ENCODE data around the gene ADGRL3.

The ADGRL3 gene

DNA sequence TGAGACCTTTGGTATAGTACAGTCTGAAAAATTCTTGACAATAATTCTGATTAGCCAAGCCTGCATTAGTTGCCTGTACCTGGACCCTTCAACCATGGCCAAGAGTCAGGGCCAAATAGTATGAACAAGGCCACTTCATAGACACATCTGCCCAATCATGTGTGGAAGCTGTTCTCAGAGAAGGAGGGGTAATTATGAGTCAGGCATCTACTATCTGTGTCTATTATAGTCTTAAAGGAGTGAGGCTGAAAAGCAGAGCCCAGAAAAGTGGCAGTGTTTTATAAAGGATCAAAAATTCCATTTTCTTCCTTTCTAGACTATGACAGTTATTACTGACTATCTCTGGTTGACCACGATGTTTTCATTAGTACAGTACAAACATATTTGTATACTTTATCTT is 5.0 kb upstream of the ADGRL3 start:
- no peak for DNase-seq (ENCODE audit: low read depth)
- TF ChIP-seq CTCF (IDR thresholded peaks at IDR 0.05; ENCODE audit: control insufficient read depth, insufficient read depth, low read depth, low read length, missing control alignments): no peak
- H3K4me3 ChIP-seq (ENCODE audit: control insufficient read depth, low read depth, low read length): no peak overlapping the region

GRCh38 chr4:61198686-61199085 is 1.4 kb upstream of the ADGRL3 start:
- TF ChIP-seq CTCF (IDR thresholded peaks at IDR 0.05; ENCODE audit: control insufficient read depth, insufficient read depth, low read depth, low read length, missing control alignments): no peak
- DNase-seq (ENCODE audit: low read depth): no peak
- no peak overlapping the region for H3K4me3 ChIP-seq (ENCODE audit: control insufficient read depth, low read depth, low read length)

DNA sequence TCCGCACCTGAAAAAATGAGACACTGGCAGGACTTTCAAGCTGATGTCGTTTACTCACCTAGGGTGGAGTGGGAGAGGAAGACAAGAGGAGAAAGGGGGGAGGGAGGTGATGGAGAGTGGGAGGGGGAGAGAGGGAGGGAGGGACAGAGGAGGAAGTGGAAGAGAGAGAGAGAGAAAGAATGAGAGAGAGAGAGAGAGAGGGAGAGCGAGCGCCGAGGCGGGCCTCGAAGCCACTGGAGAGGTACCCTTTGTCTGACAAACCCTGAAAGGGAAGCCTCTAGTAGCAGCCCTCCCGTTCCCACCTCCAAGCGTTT is 296 bp upstream of the ADGRL3 start:
- no peak overlapping the region for H3K4me3 ChIP-seq (ENCODE audit: control insufficient read depth, low read depth, low read length)
- no peak for DNase-seq (ENCODE audit: low read depth)
- no peak for TF ChIP-seq CTCF (IDR thresholded peaks at IDR 0.05; ENCODE audit: control insufficient read depth, insufficient read depth, low read depth, low read length, missing control alignments)

- DNase-seq (ENCODE audit: low read depth): no peak
- no peak for TF ChIP-seq CTCF (IDR thresholded peaks at IDR 0.05; ENCODE audit: control insufficient read depth, insufficient read depth, low read depth, low read length, missing control alignments)
- peak overlapping the region; percentile 41 for H3K4me3 ChIP-seq (ENCODE audit: control insufficient read depth, low read depth, low read length)
These were observed 895 bp downstream of the ADGRL3 start for GRCh38 chr4:61200916-61201526.

GRCh38 chr4:61201561-61201960 is 1.4 kb downstream of the ADGRL3 start:
- peak overlapping the region; percentile 41 for H3K4me3 ChIP-seq (ENCODE audit: control insufficient read depth, low read depth, low read length)
- no peak for TF ChIP-seq CTCF (IDR thresholded peaks at IDR 0.05; ENCODE audit: control insufficient read depth, insufficient read depth, low read depth, low read length, missing control alignments)
- DNase-seq (ENCODE audit: low read depth): no peak

DNA sequence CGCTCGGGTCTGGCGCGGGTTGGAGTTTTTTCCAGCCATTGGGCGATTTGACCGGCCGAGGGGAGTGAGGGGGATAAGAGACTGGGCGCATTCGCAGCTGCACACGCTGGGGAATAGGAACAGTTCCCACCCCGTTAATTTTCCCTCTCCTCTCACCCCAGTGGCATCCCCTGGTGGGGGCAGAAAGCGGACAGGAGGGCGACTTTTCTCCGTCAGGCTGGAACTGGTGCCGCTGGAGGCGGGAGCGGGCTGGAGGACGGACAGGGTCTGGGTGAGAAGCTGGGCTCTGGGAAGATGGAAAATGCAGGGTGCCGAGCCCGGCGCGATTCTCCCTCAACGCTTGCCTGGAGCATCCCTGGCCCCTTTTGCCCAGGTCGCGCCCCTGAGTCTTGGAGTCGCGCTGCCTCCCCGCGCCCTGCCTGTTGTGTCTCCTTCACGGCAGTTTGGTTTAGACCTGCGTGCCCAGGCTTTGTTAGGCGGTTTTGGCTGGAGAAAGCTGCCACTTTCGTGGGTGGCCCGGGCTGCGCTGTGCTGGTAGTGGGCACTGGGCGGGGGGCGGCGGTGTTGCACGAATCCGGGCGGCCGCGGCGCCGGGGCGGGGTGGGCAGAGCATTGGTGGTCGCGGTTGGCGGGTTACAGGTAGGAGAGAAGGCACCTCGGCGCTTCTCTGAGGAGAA is 2.0 kb downstream of the ADGRL3 start:
- TF ChIP-seq CTCF (IDR thresholded peaks at IDR 0.05; ENCODE audit: control insufficient read depth, insufficient read depth, low read depth, low read length, missing control alignments): no peak
- H3K4me3 ChIP-seq (ENCODE audit: control insufficient read depth, low read depth, low read length): no peak overlapping the region
- no peak for DNase-seq (ENCODE audit: low read depth)
